Dermis blood vessel endothelial cell (primary cell): Measurements from ENCODE around the gene TMEM116. TPM values are rescaled to one million over a fixed set of nuclear protein-coding genes. Genes with fewer than 3 reads are reported as not detected.
"Not testable (repeated sequence)": the region's sequence is repeated elsewhere in the genome, so short reads cannot be mapped to it uniquely, and the experiment has no call there.

ENCODE experiments used
- DNase-seq: peaks from one replicate; pipeline ENCODE4 v3.0.0; 2010
- total RNA-seq: library from RNA; depleted of rRNA; stranded (reverse); fragments of >200 nt; gene quantifications from 2 replicates; pipeline ENCODE4 v1.2.3, GENCODE V29; 2014

The TMEM116 gene
- total RNA-seq, 1 donor from 2014 or later: 3.1 TPM

DNA sequence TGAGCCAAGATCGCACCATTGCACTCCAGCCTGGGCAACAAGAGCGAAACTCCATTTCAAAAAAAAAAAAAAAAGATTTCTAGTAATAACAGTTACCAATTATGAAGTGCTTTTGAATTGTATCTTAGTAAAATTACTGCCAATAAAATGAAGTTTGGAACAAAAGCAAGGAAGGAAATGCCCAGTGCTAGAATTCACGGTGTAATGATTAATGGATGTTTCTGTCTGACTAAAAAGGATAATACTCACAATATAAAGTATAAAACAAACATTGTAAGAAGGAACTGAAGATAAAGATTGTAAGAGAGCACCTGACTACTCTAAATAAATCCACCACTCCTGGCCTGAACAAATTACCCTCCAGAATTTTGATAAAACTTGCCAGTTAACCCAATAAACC lies 4.0 kb downstream of the TMEM116 start:
- DNase-seq: peak; percentile 54

DNA sequence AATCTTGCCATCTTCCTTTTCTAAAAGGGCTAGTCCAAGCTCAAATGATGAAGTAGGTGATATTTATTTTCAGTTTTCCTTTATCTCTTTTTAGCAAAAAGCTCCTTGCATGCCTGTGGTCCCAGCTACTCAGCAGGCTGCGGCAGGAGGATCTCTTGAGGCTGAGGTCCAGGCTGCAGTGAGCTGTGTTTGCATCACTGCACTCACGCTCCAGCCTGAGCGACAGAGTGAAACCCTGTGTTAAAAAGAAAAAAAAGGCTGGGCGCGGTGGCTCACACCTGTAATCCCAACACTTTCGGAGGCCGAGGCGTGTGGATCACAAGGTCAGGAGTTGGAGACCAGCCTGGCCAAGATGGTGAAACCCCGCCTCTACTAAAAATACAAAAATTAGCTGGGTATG lies 5.0 kb downstream of the TMEM116 start:
- no peak for DNase-seq

DNA sequence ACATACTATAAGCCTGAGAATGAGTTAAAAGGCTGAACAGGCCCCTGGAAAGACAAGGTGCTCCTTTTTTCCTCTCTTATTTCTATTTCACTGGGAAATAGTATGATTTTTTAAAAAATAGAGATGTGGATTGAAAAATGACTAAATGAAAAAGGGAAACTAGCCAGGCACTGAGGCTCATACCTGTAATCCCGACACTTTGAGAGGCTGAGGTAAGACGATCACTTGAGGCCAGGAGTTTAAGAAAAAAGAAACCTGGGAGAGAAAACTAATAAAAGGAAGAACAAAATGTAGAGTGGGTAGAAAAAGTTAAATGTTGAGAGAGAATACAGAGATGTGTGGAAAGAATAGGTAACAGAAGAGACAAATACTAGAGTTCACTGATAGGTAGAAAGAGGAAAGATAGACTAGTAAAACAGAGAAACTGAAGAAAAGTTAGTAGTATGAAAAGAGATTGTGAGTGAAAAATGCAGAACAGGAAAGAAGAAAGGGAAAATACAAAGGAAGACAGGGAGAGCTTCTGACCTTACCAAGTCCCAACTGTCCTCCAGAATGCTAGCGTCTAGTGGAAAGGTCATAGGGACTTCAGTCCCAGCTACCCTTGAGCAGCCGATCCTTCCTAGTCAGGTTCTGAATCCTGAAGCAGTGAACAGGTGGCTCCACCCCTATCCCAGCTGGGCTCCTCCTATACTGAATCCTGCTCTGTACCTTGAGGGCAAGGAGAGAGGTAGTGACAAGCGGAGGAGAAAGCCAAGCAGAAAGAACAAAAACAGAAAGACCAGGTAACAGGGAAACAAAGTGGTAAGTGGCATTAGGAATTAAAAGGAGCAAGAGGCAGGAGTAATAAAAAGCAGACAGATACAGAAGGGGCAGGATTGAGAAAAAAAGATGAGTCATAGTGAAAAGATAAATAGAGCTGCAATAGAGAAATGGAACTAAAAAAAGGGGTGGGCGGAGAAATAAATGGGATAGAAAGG lies 7.3 kb downstream of the TMEM116 start:
- no peak for DNase-seq

DNA sequence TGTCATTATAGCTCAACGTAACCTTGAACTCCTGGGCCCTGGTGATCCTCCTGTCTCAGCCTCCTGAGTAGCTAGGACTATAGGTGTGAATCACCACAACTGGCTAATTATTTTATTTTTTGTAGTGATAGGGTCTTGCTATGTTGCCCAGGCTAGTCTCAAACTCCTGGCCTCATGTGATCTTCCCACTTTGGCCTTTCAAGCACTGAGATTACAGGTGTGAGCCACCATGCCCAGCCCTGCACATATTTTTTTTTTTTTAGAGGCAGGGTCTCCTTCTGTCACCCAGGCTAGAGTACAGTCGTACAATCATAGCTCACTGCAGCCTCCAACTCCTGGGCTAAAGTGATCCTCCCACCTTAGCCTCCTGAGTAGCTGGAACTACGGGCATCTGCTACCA lies 8.9 kb downstream of the TMEM116 start:
- DNase-seq: no peak

DNA sequence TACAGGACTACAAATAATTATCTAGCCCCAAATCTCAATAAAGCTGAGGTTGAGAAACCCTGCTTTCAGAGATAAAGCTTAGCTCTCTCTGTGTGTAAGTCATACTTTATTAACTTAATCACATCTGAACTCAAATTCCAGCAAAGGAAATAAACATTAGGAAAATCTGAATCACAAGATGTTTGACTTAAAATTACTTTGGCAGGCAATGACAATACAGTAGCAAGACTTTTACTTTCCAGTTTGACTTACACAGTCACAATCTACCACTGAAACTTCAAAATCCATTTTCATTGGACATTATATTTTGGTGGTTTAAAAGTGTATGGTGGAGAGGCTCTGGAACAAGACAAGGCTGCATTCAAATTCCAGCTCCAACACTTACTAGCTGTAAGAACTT lies 11.4 kb downstream of the TMEM116 start:
- DNase-seq: peak; percentile 11

DNA sequence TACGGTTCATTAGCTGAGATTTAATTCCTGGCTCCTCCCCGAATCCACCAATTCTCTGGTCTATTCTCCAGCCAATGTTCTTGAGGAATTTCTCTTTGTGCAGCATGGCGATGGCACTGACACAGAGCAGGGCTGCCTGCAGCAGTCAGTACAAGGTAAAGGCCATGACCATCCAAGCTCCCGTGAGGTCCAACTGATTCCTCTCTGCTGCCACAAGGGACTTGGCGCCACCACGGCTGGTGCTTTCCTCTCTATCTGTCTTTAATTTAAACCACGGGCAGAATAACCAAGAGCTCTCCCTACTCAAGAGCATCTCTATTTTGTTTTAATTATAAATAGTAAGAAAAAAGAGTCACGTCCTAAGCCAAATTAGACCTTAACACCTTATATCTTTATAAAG lies 12.1 kb downstream of the TMEM116 start:
- no peak for DNase-seq

DNA sequence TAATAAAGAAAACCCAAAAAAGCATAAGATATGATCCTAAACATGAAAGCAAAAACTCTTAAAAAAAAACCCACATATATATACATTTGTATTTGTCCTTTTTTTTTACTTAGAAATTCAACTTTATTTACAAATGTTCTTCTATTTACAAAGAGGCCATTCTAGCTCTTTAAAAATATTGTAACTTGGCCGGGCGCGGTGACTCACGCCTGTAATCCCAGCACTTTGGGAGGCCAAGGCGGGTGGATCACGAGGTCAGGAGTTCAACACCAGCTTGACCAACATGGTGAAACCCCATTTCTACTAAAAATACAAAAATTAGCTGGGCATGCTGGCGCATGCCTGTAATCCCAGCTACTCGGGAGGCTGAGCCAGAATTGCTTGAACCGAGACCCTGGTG lies 13.8 kb downstream of the TMEM116 start:
- DNase-seq: not testable (repeated sequence)

DNA sequence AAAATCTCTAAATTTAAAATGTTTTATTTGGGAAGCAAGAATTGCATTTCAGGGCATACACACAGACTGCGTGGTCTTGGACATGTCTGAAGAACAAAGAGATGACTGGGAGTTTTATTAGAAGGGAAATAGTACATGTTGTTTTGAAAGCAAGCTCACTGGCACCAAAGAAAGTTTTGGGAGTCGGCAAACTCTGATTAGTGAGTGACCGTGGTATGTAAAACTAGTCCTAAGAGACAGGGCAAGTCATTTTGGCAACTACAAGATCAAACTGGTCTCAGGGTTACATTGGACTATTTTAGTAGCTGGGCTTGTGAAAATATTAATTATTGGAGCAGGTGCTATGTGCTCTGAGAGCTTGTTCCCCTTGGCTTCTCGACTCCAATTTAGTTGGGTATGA lies 14.9 kb downstream of the TMEM116 start:
- DNase-seq: no peak

DNA sequence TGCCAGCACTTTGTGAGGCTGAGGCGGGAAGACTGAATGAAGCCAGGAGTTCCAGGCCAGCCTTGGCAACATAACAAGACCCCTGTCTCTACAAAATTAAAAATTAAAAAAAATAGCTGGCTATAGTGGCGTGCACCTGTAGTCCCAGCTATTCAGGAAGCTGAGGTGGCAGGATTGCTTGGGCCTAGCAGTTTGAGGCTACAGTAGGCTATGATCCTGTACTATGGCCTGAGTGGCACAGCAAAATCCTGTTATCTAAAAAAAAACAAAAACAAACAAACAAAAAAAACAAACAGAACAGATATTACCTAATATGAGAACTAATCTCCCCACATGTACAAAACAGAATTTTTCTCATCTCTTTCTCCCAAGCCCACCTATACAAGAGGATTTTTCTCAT lies 15.7 kb downstream of the TMEM116 start:
- no peak for DNase-seq

DNA sequence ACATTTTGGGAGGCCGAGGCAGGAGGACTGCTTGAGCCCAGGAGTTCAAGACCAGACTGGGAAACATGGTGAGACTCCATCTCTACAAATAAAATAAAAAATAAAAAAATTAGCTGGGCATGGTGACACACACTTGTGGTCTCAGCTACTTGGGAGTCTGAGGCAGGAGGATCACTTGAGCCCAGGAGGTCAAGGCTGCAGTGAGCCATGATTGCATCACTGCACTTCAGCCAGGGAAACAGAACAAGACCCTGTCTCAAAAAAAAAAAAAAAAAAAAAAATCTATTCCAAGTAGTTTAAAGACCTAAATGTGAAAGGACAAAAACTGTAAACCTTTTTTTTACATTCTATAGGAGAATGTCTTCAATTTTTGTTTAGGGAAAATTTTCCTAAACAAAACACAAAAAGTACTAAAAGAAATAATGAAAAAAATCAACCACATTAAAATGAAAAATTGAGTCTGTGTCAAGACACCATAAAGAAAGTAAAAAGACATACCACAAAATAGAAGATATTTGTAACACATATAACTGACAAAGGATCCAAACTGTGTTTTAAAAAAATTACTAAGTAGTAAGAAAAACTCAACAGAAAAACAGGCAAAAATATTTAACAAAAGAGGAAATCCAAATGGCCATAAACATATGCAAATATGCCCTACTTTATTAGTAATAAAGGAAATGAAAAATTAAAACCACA lies 17.0 kb downstream of the TMEM116 start:
- no peak for DNase-seq

DNA sequence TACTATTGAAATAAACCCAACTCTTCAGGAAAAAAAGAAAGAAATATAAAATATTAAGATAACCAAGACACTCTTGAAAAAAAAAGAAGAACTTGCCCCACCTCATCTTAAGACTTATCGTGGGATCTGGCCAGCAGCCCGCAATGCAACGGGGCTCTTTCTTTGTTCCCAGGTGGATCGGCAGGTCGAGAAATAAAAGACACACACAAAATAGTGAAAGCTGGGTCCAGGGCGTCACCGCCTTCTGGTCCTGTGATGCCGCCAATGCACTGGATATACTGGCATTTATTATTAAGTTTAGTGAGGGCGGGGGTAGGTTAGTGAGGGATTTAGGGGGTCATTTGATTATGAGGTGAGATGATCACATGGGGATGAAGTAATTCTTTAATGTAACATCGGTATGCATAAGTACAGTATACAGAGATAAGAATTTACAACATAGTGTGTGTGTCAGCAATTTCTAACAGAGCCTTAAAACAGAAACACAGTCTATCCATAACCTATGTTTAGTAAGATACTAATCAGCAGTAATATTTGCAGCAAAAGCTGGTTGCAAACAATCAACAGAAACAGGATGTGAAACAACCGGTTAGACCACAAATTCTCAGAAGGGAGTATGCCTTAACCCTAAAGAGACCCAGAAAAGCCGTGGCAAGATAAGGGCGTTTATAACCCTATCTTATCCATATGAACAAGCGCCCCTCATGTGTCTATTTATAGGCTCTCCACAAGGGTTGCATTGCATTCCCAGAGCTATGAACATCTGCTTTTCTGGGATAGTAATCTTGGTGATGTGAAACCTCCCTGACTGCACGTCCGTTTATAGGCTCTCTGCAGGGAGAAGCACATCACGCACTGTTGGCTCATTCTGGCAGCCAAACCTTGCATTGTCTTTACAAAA lies 18.5 kb downstream of the TMEM116 start:
- DNase-seq: not testable (repeated sequence)

DNA sequence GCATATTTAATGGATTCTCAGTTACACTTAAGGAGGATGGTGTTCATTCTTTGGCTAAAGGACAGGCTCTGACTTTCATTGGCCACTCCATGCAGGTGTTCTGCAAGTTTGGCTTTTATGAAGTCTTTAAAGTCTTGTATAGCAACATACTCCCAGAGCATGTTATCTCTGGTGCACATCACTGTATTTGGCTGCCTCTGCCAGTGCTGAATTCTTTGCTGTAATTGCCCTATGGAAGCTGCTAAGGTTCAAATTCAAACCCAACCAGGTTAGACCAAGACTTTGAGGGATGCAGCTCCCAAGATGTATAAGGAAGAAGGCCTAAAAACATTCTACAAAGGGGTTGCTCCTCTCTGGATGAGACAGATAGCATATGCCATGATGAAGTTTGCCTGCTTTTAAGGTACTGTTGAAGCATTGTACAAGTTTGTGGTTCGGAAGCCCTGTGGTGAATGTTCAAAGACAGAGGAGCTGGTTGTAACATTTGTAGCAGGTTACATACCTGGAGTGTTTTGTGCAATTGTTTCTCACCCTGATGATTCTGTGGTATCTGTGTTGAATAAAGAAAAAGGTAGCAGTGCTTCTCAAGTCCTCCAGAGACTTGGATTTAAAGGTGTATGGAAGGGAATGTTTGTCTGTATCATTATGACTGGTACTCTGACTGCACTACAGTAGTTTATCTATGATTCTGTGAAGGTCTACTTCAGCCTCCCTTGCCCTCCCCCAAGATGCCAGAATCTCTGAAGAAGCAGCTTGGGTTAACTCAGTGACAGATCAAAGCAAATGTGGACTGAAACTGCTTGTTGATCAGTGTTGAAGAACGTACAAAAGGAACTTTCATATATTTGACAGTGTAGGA lies 19.4 kb downstream of the TMEM116 start:
- DNase-seq: no peak

DNA sequence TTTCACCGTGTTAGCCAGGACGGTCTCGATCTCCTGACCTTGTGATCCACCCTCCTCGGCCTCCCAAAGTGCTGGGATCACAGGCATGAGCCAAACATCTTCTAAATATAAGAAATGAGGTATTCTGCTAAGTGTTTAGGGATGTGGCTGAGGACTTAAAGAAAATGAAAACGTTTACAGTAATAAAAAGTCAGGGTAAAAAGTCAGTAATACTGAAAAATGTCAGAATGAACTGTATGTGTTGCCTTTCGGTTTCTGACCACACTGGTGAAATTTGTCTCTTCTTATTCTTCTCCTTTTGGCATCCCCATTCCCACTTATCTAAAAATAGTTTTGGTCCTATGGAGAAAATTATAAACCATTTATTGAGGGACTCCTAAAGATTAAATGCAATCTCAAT lies 20.5 kb downstream of the TMEM116 start:
- no peak for DNase-seq

DNA sequence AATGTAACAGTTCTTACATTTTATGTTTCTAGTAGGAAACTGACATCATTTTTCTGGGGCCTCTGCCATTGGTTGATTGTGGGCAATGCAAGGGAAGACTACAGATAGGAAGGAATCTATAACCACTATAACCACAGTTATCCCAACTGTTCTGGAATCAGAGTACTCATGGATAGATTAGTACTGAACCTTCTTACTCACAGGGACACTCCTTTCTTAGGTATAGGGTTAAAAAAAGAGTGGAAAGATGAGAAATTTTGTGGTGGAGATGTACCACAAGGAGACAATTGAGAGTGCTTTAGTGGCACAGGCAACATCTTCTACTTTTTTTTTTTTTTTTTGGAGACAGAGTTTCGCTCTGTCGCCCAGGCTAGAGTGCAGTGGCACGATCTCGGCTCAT lies 21.0 kb downstream of the TMEM116 start:
- DNase-seq: no peak

DNA sequence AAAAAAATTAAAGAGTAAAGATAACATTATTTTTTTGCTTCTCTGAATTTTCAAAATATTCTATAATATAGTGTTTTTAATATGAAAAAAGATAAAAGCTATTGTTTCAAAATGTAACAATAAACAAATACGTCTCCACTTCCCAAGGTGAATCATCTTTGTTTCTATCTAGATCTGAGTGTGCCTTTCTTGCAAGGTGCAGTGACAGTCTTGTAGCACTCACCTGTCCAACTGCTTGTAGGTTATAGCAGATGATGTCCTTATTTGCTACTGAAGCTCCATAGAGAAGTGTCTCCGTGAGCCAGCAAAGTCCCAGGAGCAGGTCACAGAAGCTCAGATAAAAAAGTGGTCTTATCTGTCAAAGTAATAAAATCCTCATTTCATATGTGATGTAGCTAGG lies 21.4 kb downstream of the TMEM116 start:
- no peak for DNase-seq

DNA sequence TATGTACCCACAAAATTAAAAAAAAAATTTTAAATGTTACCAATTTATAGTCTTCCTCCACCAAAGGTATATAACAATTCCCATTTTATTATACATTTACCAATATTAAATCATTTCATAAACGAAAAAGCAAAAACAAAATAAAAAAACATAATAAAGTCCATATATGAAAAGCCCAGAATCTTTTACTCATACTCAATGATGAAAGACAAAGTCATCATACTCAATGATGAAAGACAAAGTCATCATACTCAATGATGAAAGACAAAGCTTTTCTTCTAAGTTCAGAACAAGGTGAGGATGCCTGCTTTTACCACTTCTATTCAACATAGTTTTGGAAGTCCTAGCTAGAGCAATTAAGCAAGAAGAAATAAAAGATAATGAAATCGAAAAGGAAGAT lies 28.1 kb downstream of the TMEM116 start:
- DNase-seq: no peak

DNA sequence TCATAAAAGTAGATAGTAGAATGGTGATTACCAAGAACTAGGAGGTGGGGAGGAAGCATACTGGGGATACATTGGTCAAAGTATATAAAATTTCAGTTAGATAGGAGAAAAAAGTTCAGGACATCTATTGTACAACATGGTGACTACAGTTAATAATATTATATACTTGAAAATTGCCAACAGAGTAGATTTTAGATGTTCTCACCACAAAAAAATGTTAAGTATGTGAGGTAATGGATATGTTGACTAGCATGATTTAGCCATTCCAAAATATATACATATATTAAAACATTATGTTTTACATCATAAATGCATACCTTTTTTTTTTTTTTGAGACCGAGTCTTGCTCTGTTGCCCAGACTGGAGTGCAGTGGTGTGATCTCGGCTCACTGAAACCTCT lies 31.0 kb downstream of the TMEM116 start:
- DNase-seq: no peak

DNA sequence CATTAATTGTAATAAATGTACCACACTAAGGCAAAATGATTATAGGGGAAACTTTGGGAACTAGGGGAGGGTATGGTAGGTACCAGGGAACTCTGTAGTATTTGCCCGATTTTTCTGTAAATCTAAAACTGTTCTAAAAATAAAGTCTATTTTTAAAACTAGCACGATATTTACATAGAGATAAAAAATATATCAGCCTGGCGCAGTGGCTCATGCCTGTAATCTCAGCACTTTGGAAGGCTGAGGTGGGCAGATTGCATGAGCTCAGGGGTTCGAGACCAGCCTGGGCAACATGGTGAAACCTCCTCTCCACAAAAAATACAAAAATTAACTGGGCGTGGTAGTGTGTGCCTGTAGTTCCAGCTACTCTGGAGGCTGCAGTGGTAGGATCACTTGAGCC lies 32.4 kb downstream of the TMEM116 start:
- no peak for DNase-seq

DNA sequence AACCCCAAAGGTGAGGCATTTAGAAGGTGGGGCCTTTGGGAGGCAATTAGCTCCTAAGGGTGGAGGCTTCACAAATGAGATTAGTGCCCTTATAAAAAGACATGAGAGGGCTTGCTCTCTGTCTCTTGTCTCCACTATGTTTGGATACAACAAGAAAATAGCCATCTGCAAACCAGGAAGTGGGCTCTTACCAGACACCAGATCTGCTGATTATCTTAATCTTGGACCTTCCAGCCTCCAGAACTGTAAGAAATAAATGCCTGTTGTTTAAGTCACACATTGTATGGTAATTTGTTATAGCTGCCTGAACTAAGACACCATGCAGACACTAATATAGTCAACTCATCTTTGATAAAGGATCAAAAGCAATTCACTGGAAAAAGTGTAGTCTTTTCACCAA lies 34.4 kb downstream of the TMEM116 start:
- DNase-seq: no peak

DNA sequence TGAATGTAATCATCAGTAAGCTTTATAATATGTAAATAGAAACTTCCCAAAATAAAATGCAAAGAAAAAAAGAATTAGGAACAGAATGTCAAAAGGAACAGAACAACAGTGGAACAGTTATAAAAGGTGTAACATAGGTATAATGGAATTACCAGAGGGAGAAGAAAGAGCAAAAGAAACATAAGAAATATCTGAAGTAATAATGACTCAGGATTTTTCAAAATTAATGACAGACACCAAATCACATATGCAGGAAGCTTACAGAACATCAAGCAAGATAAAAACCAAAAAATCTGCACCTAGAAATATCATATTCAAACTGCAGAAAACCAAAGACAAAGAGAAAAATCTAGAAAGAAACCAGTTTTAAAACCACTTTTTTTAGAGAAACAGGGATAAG lies 36.1 kb downstream of the TMEM116 start:
- no peak for DNase-seq

DNA sequence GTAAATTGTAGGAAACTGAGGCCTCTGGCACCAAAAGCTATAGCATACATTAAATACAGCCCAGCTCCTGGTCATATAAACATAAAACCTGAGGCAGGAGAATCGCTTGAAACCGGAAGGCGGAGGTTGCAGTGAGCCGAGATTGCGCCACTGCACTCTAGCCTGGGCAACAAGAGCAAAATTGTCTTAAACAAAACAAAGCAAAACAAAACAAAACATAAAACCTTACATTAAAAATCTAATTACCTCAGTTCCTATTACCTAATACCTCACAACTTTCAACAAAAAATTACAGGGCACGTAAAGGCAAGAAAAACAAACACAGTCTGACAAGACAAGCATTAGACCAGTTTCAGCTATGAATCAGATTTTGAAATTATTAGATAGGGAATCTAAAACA lies 36.7 kb downstream of the TMEM116 start:
- no peak for DNase-seq
